ENCODE results near the gene FMO1. TPM values are rescaled to one million over a fixed set of nuclear protein-coding genes. Genes with fewer than 3 reads are reported as not detected.

FMO1 gene
- total and polyA plus RNA-seq, 10 of the 15 experiments (the other 5 are each of a cell fraction or from before 2014, with no cell fraction given): not detected

DNA sequence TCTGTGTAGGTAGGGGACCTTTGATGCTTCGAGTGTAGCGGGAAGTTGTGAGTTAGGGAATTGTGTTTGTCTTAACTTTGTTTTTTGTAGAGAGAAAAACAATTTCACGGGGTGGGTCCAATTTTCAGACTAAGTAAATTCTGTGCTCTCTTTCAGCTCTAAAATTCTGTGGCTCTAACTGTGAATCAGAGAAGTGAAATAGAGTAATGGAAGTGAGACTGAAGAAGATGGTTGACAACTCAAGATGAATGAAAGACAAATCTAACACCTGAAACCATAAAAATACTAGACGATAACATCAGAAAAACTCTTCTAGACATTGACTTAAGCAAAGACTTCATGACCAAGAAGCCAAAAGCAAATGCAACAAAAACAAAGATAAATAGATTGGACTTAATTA is 4.4 kb upstream of the FMO1 start:
- Histone ChIP-seq H4K20me1 (ENCODE audit: control insufficient read depth, insufficient read depth) (no peaks in the 10 kb centered on the region), H3K79me2 (ENCODE audit: control insufficient read depth, insufficient read depth, low read length) (no peaks in the 10 kb centered on the region), H3K4me3 (no peak overlapping the region), H3K9ac (ENCODE audit: control insufficient read depth, insufficient read depth, low read length) (no peak overlapping the region), H3K4me1 (ENCODE audit: control insufficient read depth, insufficient read depth, low read length) (no peaks in the 10 kb centered on the region), H3K36me3 (ENCODE audit: control insufficient read depth in 2 of 2, insufficient read depth in 2 of 2, low read length in 1 of 2) (no peaks in the 10 kb centered on the region), H3K4me2 (ENCODE audit: control insufficient read depth, insufficient read depth) (no peak overlapping the region), H3K27me3 (replicated peaks in 1 of 2; ENCODE audit: control insufficient read depth in 2 of 2, insufficient read depth in 2 of 2, low read length in 1 of 2) (no peaks in the 10 kb centered on the region), H3K27ac (ENCODE audit: control insufficient read depth, insufficient read depth) (no peak overlapping the region), H2AFZ (ENCODE audit: control insufficient read depth, low read depth, low read length) (no peak overlapping the region), H3K9me3 (replicated peaks; ENCODE audit: control insufficient read depth, insufficient read depth, low read length) (no peaks in the 10 kb centered on the region)
- ATAC-seq: no peak
- ChIA-PET SMC1A (ENCODE audit: uncharacterized antibody, unreplicated experiment) (interaction anchor here (1.0 to 1.2 kb wide), 2 partner anchors 13 to 70 kb away, joined by 3 read pairs; partner anchors contain the start of gene FMO4), POLR2A (interaction anchor here (0.6 to 0.7 kb wide), 2 partner anchors 52 to 506 kb away, joined by 3 to 5 read pairs; no protein-coding TSS in a partner anchor), RAD21 (ENCODE audit: unreplicated experiment) (interaction anchor here (6.3 kb wide), 1 partner anchor 70 kb away, joined by 46 read pairs; the partner anchor contains the start of gene FMO4), CTCF (interaction anchor here (1.0 kb wide), 1 partner anchor 18 kb away, joined by 3 read pairs; no protein-coding TSS in a partner anchor)
- intact Hi-C loops (cut with micrococcal nuclease; ENCODE audit: unreplicated experiment): no loop called here
- 48% methylated on average over 4 of the region's 4 CpGs for WGBS (ENCODE audit: insufficient coverage, insufficient replicate concordance, low lambda C conversion rate, missing lambda C conversion rate)
- in situ Hi-C loops (cut with MboI): no loop called here
- no TSS peak for BruUV-seq (replicated peaks)
- no peak for DNase-seq (ENCODE audit: low read depth, low spot score)
- no peak for FAIRE-seq
- no peak for TF ChIP-seq HCFC1 (IDR thresholded peaks at IDR 0.05; ENCODE audit: low read length)
- TF ChIP-seq, protein P1, sequence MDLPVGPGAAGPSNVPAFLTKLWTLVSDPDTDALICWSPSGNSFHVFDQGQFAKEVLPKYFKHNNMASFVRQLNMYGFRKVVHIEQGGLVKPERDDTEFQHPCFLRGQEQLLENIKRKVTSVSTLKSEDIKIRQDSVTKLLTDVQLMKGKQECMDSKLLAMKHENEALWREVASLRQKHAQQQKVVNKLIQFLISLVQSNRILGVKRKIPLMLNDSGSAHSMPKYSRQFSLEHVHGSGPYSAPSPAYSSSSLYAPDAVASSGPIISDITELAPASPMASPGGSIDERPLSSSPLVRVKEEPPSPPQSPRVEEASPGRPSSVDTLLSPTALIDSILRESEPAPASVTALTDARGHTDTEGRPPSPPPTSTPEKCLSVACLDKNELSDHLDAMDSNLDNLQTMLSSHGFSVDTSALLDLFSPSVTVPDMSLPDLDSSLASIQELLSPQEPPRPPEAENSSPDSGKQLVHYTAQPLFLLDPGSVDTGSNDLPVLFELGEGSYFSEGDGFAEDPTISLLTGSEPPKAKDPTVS (IDR thresholded peaks at IDR 0.05; ENCODE audit: low read depth, low read length): no peak
- TF ChIP-seq GABPA (IDR thresholded peaks at IDR 0.05; ENCODE audit: low read depth): no peak
- TF ChIP-seq, protein P2, sequence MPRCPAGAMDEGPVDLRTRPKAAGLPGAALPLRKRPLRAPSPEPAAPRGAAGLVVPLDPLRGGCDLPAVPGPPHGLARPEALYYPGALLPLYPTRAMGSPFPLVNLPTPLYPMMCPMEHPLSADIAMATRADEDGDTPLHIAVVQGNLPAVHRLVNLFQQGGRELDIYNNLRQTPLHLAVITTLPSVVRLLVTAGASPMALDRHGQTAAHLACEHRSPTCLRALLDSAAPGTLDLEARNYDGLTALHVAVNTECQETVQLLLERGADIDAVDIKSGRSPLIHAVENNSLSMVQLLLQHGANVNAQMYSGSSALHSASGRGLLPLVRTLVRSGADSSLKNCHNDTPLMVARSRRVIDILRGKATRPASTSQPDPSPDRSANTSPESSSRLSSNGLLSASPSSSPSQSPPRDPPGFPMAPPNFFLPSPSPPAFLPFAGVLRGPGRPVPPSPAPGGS (IDR thresholded peaks at IDR 0.05; ENCODE audit: borderline replicate concordance, insufficient read depth, low read depth, low read length, poor library complexity, severe bottlenecking): no peak
- TF ChIP-seq ZNF217 (IDR thresholded peaks at IDR 0.05): no peak
- no peak for TF ChIP-seq ZSCAN29 (IDR thresholded peaks at IDR 0.05)
- TF ChIP-seq GATAD2B (conservative IDR thresholded peaks at IDR 0.05; ENCODE audit: low read depth): no peak
- no peak for TF ChIP-seq ETV6 (conservative IDR thresholded peaks at IDR 0.05 in 1 of 2, IDR thresholded peaks at IDR 0.05 in 1 of 2; ENCODE audit: borderline replicate concordance in 1 of 2, low read depth in 1 of 2)
- no peak for TF ChIP-seq SMC3 (IDR thresholded peaks at IDR 0.05; ENCODE audit: borderline replicate concordance, low read length)
- TF ChIP-seq, protein P3, sequence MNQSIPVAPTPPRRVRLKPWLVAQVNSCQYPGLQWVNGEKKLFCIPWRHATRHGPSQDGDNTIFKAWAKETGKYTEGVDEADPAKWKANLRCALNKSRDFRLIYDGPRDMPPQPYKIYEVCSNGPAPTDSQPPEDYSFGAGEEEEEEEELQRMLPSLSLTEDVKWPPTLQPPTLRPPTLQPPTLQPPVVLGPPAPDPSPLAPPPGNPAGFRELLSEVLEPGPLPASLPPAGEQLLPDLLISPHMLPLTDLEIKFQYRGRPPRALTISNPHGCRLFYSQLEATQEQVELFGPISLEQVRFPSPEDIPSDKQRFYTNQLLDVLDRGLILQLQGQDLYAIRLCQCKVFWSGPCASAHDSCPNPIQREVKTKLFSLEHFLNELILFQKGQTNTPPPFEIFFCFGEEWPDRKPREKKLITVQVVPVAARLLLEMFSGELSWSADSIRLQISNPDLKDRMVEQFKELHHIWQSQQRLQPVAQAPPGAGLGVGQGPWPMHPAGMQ (IDR thresholded peaks at IDR 0.05; ENCODE audit: borderline replicate concordance): no peak
- TF ChIP-seq SMAD1 (IDR thresholded peaks at IDR 0.05; ENCODE audit: low read depth, partially characterized antibody): no peak
- TF ChIP-seq, protein P4, sequence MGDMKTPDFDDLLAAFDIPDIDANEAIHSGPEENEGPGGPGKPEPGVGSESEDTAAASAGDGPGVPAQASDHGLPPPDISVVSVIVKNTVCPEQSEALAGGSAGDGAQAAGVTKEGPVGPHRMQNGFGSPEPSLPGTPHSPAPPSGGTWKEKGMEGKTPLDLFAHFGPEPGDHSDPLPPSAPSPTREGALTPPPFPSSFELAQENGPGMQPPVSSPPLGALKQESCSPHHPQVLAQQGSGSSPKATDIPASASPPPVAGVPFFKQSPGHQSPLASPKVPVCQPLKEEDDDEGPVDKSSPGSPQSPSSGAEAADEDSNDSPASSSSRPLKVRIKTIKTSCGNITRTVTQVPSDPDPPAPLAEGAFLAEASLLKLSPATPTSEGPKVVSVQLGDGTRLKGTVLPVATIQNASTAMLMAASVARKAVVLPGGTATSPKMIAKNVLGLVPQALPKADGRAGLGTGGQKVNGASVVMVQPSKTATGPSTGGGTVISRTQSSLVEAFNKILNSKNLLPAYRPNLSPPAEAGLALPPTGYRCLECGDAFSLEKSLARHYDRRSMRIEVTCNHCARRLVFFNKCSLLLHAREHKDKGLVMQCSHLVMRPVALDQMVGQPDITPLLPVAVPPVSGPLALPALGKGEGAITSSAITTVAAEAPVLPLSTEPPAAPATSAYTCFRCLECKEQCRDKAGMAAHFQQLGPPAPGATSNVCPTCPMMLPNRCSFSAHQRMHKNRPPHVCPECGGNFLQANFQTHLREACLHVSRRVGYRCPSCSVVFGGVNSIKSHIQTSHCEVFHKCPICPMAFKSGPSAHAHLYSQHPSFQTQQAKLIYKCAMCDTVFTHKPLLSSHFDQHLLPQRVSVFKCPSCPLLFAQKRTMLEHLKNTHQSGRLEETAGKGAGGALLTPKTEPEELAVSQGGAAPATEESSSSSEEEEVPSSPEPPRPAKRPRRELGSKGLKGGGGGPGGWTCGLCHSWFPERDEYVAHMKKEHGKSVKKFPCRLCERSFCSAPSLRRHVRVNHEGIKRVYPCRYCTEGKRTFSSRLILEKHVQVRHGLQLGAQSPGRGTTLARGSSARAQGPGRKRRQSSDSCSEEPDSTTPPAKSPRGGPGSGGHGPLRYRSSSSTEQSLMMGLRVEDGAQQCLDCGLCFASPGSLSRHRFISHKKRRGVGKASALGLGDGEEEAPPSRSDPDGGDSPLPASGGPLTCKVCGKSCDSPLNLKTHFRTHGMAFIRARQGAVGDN (IDR thresholded peaks at IDR 0.05): no peak
- no peak for TF ChIP-seq POLR2A (IDR thresholded peaks at IDR 0.05; ENCODE audit: low read depth, low read length)
- no peak for TF ChIP-seq HDAC2 (IDR thresholded peaks at IDR 0.05)
